Lung (tissue), 12 donors: ENCODE data around the gene LZIC. TPM values are rescaled to one million over a fixed set of nuclear protein-coding genes. Genes with fewer than 3 reads are reported as not detected.

Experiments
- ATAC-seq: fragments of 200-7000 bp; cut with Tn5 transposase; one replicate; pipeline ENCODE4 v1.9.1; 2020; ENCODE audit warnings: moderate number of reproducible peaks; ENCODE audit not compliant: insufficient read depth, low FRiP score
- DNase-seq, 3 donors: peaks; one replicate each; pipeline ENCODE4 v3.0.0-alpha.2; 2013 to 2017
- H3K27ac ChIP-seq, 2 donors: one replicate each; pipeline ENCODE4 v1.5.1; 2013; ENCODE audit warnings: mild to moderate bottlenecking in 2 of 2, moderate library complexity in 2 of 2, control low read depth in 1 of 2, inconsistent platforms in 1 of 2, low read depth in 1 of 2, low read length in 1 of 2
- H3K27me3 ChIP-seq, 3 donors: one replicate each; pipeline ENCODE4 v1.5.1; 2013; ENCODE audit warnings: low read length in 2 of 3; ENCODE audit not compliant: control insufficient read depth in 3 of 3, insufficient read depth in 3 of 3
- H3K36me3 ChIP-seq, 4 donors: one replicate each; pipeline ENCODE4 v1.5.1; 2013; ENCODE audit warnings: low read length in 4 of 4, mild to moderate bottlenecking in 1 of 4, moderate library complexity in 1 of 4; ENCODE audit not compliant: control insufficient read depth in 4 of 4, insufficient read depth in 4 of 4
- H3K4me1 ChIP-seq, 5 donors: one replicate each; pipeline ENCODE4 v1.5.1; 2013; ENCODE audit warnings: low read length in 5 of 5, mild to moderate bottlenecking in 2 of 5, moderate library complexity in 1 of 5; ENCODE audit not compliant: control insufficient read depth in 5 of 5, insufficient read depth in 5 of 5
- H3K4me3 ChIP-seq: one replicate; pipeline ENCODE4 v1.5.1; 2013; ENCODE audit warnings: mild to moderate bottlenecking, control low read depth, moderate library complexity
- H3K9ac ChIP-seq, 2 donors: one replicate each; pipeline ENCODE4 v1.5.1; 2013; ENCODE audit warnings: low read length in 2 of 2, control low read depth in 1 of 2; ENCODE audit not compliant: insufficient read depth in 1 of 2
- H3K9me3 ChIP-seq, 4 donors: one replicate each; pipeline ENCODE4 v1.5.1; 2013; ENCODE audit warnings: low read length in 3 of 4, mild to moderate bottlenecking in 1 of 4, moderate library complexity in 1 of 4; ENCODE audit not compliant: control insufficient read depth in 4 of 4, insufficient read depth in 3 of 4
- CTCF ChIP-seq: IDR thresholded peaks from 2 replicates; pipeline ENCODE4 v1.5.1; 2012; ENCODE audit warnings: mild to moderate bottlenecking; ENCODE audit errors: control extremely low read depth, extremely low read depth
- WGBS, 2 donors: extraction: QIAGEN DNeasy Blood & Tissue Kit; methylation state at CpG; one replicate each; pipeline ENCODE4 v1.1.7; 2013; 5-methylcytosine and 5-hydroxymethylcytosine counted together
- polyA plus RNA-seq, 2 donors: library from polyadenylated mRNA; stranded (reverse); fragments of 200-250 nt; gene quantifications; one replicate each; pipeline ENCODE4 v1.2.1, GENCODE V29; 2013
- total RNA-seq, 2 donors: library from RNA; depleted of rRNA in 1 of 2; stranded (reverse); fragments of >200 nt in 1 of 2; gene quantifications; one replicate each; pipeline ENCODE4 v1.2.1, GENCODE V29; 2014 to 2021
- donor health status: control.
- donor health status: control.
- donor health status: Bipolar disorder and iron deficiency.
- donor health status: healthy.
- donor health status: DM: yes; HTN: yes; CAD: no.

The LZIC gene
- total and polyA plus RNA-seq, 4 donors = 10.8 to 54.6 (median 20.2) TPM

GRCh38 chr1:9901148-9902059, 41.8 kb downstream of the LZIC start:
- ATAC-seq (peak; percentile 61), DNase-seq (no peak)
- Histone ChIP-seq H3K4me3 (no peak overlapping the region), H3K9me3 (no peaks in the 10 kb centered on the region), H3K27me3 (no peaks in the 10 kb centered on the region), H3K9ac (no peak overlapping the region), H3K27ac (peak overlapping the region; percentile 68 to 92), H3K36me3 (no peaks in the 10 kb centered on the region), H3K4me1 (peaks cover 9 to 25% (median 16%) of the 10 kb centered on the region in 5 donors)
- 66 to 85% methylated on average over 9 of the region's 9 CpGs for WGBS, 2 donors
- TF ChIP-seq CTCF = no peak

- H3K4me1 ChIP-seq = peaks cover 9 to 25% (median 16%) of the 10 kb centered on the region in 5 donors
- no peaks in the 10 kb centered on the region for H3K9me3 ChIP-seq
- 29 to 34% methylated on average over 18 of the region's 18 CpGs for WGBS, 2 donors
- H3K36me3 ChIP-seq = no peaks in the 10 kb centered on the region
- H3K27ac ChIP-seq = peak overlapping the region; percentile 68 to 92
- no peaks in the 10 kb centered on the region for H3K27me3 ChIP-seq
- no peak overlapping the region for H3K4me3 ChIP-seq
- H3K9ac ChIP-seq = peak overlapping the region in 1 of 2 donors; percentile 4
- TF ChIP-seq CTCF = no peak
- DNase-seq (peak; percentile 74 to 90 (median 80)), ATAC-seq (peak; percentile 79)
Observed at GRCh38 chr1:9900142-9901043, 42.8 kb downstream of the LZIC start.

GRCh38 chr1:9894115-9894514, 49.1 kb downstream of the LZIC start:
- DNase-seq = no peak
- ATAC-seq = no peak
- WGBS, 2 donors = 88 to 92% methylated on average over 3 of the region's 3 CpGs
- no peaks in the 10 kb centered on the region for H3K27me3 ChIP-seq
- no peak overlapping the region for H3K4me3 ChIP-seq
- H3K9ac ChIP-seq = no peak overlapping the region
- H3K36me3 ChIP-seq = peaks cover 0 to 3% (median 0%) of the 10 kb centered on the region in 4 donors
- TF ChIP-seq CTCF = no peak
- H3K4me1 ChIP-seq = peaks cover 0 to 19% (median 11%) of the 10 kb centered on the region in 5 donors
- H3K27ac ChIP-seq = peak overlapping the region; percentile 52 to 55
- H3K9me3 ChIP-seq = no peaks in the 10 kb centered on the region
